K562 (cell line): Measurements from ENCODE around the gene PLA2G4C. TPM values are rescaled to one million over a fixed set of nuclear protein-coding genes. Genes with fewer than 3 reads are reported as not detected.

ENCODE experiments used
- ATF2 ChIP-seq: sonication (generic); formaldehyde crosslinking; IDR thresholded peaks from 2 replicates; pipeline ENCODE4 v1.8.1; 2022; ENCODE audit warnings: missing genetic modification reagents
- KLF10 ChIP-seq: fragments of 250-450 bp; sonication (Bioruptor Pico); IDR thresholded peaks from 2 replicates; pipeline ENCODE4 v1.6.1; 2021; ENCODE audit warnings: matching md5 sums
- MIER1 ChIP-seq: fragments of 450-650 bp; IDR thresholded peaks from 2 replicates; pipeline ENCODE4 v1.6.1; 2016; ENCODE audit warnings: antibody characterized with exemption, mild to moderate bottlenecking, low read depth
- ZNF444 ChIP-seq: fragments of 250-450 bp; sonication (Bioruptor Pico); IDR thresholded peaks from 2 replicates; pipeline ENCODE4 v1.4.0; 2020; ENCODE audit warnings: mild to moderate bottlenecking, moderate library complexity
- polyA plus RNA-seq, 8 experiments: library from polyadenylated mRNA; depleted of rRNA in 4 of 8; stranded (reverse) in 5 of 8; unstranded in 3 of 8; fragments of >200 nt; fragmentation: Nextera tagmentation in 2 of 8; fragmentation: Illumina TruSeq in 1 of 8; extraction: Ambion mirVana in 2 of 8; extraction: Trizol in 1 of 8; gene quantifications; 2 replicates each; pipeline versions ENCODE4 v1.2.1 to v1.2.3, GENCODE V29; 2011 to 2014; ENCODE audit warnings: inconsistent platforms in 1 of 8, missing spikeins in 1 of 8
- total RNA-seq, 7 experiments: library from RNA; depleted of rRNA in 6 of 7; stranded (reverse); fragments of >200 nt in 6 of 7; fragmentation: Illumina TruSeq in 2 of 7; extraction: Trizol in 2 of 7; gene quantifications; 2 replicates each; pipeline versions ENCODE4 v1.2.1 to v1.2.3, GENCODE V29; 2011 to 2021; ENCODE audit warnings: low replicate concordance in 1 of 7
- TF ChIP-seq, protein P1 (sequence below), 2 experiments: IDR thresholded peaks in 1 of 2; conservative IDR thresholded peaks in 1 of 2; 2 replicates each; pipeline ENCODE4 v1.6.1; 2016; ENCODE audit warnings: low read depth in 2 of 2, mild to moderate bottlenecking in 1 of 2, missing compliant biosample characterization in 1 of 2, missing genetic modification characterization in 1 of 2, moderate library complexity in 1 of 2
- TF ChIP-seq, protein P2 (sequence below): sonication (generic); formaldehyde crosslinking; IDR thresholded peaks from 2 replicates; pipeline ENCODE4 v1.8.0; 2023; ENCODE audit warnings: mild to moderate bottlenecking, missing genetic modification reagents

The PLA2G4C gene
- total and polyA plus RNA-seq, 9 of the 15 experiments (the other 6 are each of a cell fraction or from before 2014, with no cell fraction given): 0.27 to 0.35 (median 0.35) TPM; not detected in 6

GRCh38 chr19:48149430-48149829, 38.8 kb upstream of the PLA2G4C start (continued):
- TF ChIP-seq ATF2 (CRISPR knock-in tag) (no peak), ZNF444 (CRISPR knock-in tag) (no peak), MIER1 (no peak), KLF10 (CRISPR knock-in tag) (no peak)
- TF ChIP-seq, protein P1, sequence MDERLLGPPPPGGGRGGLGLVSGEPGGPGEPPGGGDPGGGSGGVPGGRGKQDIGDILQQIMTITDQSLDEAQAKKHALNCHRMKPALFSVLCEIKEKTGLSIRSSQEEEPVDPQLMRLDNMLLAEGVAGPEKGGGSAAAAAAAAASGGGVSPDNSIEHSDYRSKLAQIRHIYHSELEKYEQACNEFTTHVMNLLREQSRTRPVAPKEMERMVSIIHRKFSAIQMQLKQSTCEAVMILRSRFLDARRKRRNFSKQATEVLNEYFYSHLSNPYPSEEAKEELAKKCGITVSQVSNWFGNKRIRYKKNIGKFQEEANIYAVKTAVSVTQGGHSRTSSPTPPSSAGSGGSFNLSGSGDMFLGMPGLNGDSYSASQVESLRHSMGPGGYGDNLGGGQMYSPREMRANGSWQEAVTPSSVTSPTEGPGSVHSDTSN (CRISPR knock-in tag; IDR thresholded peaks at IDR 0.05; ENCODE audit: low read depth): no peak
- TF ChIP-seq, protein P1 (tag; conservative IDR thresholded peaks at IDR 0.05; ENCODE audit: low read depth): no peak
- TF ChIP-seq, protein P2, sequence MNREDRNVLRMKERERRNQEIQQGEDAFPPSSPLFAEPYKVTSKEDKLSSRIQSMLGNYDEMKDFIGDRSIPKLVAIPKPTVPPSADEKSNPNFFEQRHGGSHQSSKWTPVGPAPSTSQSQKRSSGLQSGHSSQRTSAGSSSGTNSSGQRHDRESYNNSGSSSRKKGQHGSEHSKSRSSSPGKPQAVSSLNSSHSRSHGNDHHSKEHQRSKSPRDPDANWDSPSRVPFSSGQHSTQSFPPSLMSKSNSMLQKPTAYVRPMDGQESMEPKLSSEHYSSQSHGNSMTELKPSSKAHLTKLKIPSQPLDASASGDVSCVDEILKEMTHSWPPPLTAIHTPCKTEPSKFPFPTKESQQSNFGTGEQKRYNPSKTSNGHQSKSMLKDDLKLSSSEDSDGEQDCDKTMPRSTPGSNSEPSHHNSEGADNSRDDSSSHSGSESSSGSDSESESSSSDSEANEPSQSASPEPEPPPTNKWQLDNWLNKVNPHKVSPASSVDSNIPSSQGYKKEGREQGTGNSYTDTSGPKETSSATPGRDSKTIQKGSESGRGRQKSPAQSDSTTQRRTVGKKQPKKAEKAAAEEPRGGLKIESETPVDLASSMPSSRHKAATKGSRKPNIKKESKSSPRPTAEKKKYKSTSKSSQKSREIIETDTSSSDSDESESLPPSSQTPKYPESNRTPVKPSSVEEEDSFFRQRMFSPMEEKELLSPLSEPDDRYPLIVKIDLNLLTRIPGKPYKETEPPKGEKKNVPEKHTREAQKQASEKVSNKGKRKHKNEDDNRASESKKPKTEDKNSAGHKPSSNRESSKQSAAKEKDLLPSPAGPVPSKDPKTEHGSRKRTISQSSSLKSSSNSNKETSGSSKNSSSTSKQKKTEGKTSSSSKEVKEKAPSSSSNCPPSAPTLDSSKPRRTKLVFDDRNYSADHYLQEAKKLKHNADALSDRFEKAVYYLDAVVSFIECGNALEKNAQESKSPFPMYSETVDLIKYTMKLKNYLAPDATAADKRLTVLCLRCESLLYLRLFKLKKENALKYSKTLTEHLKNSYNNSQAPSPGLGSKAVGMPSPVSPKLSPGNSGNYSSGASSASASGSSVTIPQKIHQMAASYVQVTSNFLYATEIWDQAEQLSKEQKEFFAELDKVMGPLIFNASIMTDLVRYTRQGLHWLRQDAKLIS: no peak
- TF ChIP-seq, all 486 proteins: peak for 0
